SU-DHL-6 (cell line): Measurements from ENCODE around the gene CNTN5.
"Not testable (repeated sequence)": the region's sequence is repeated elsewhere in the genome, so short reads cannot be mapped to it uniquely, and the experiment has no call there.

Experiments used
- H2AFZ ChIP-seq: fragments of 200-600 bp; sonication (generic); 2 replicates; pipeline ENCODE4 v1.6.1; 2014; ENCODE audit warnings: low read depth, mild to moderate bottlenecking, moderate library complexity, mixed read lengths, antibody characterized with exemption, low read length; ENCODE audit not compliant: severe bottlenecking
- H3F3A ChIP-seq: fragments of 200-600 bp; shearing (Covaris generic); 2 replicates; pipeline ENCODE4 v1.6.0; 2016; ENCODE audit warnings: antibody characterized with exemption, mild to moderate bottlenecking; ENCODE audit not compliant: insufficient read depth
- H3K27ac ChIP-seq: fragments of 200-600 bp; sonication (generic); 2 replicates; pipeline ENCODE4 v1.5.1; 2016; ENCODE audit warnings: low read depth, mild to moderate bottlenecking, low read length, moderate library complexity, mixed read lengths
- H3K27me3 ChIP-seq: fragments of 200-600 bp; sonication (generic), shearing (Covaris generic); 2 replicates; pipeline ENCODE4 v1.6.0; 2014; ENCODE audit warnings: mild to moderate bottlenecking, low read length
- H3K36me3 ChIP-seq: fragments of 200-600 bp; sonication (generic); 2 replicates; pipeline ENCODE4 v1.6.1; 2014; ENCODE audit warnings: mild to moderate bottlenecking, low read length, mixed read lengths
- H3K4me2 ChIP-seq: fragments of 300-600, 200-600 bp; shearing (Covaris generic), sonication (generic); 2 replicates; pipeline ENCODE4 v1.6.0; 2014; ENCODE audit warnings: low read length, low read depth, mild to moderate bottlenecking; ENCODE audit not compliant: poor library complexity, severe bottlenecking
- H3K4me3 ChIP-seq: fragments of 200-600 bp; sonication (generic); 2 replicates; pipeline ENCODE4 v1.5.1; 2014; ENCODE audit warnings: antibody characterized with exemption, low read length, mild to moderate bottlenecking, mixed read lengths; ENCODE audit not compliant: insufficient read depth, poor library complexity, severe bottlenecking
- H3K79me2 ChIP-seq: fragments of 200-600 bp; sonication (generic); 2 replicates; pipeline ENCODE4 v1.6.1; 2014; ENCODE audit warnings: mild to moderate bottlenecking, low read length, moderate library complexity; ENCODE audit not compliant: insufficient read depth
- H3K9ac ChIP-seq: fragments of 200-600 bp; sonication (generic); 2 replicates; pipeline ENCODE4 v1.7.0; 2014; ENCODE audit warnings: mild to moderate bottlenecking, low read length
- H3K9me2 ChIP-seq: fragments of 200-600 bp; sonication (generic); replicated peaks from 2 replicates; pipeline ENCODE4 v1.6.1; 2014; ENCODE audit warnings: low read length; ENCODE audit not compliant: insufficient read depth
- H3K9me3 ChIP-seq: fragments of 200-600 bp; sonication (generic); 2 replicates; pipeline ENCODE4 v1.6.1; 2014; ENCODE audit warnings: low read length, mixed read lengths; ENCODE audit not compliant: insufficient read depth
- H4K20me1 ChIP-seq: fragments of 200-600 bp; sonication (generic); 2 replicates; pipeline ENCODE4 v1.6.1; 2014; ENCODE audit warnings: low read depth, mild to moderate bottlenecking, antibody characterized with exemption, low read length, moderate library complexity, mixed read lengths
- EZH2phosphoT487 ChIP-seq: fragments of 200-600 bp; sonication (generic), shearing (Covaris generic); conservative IDR thresholded peaks from 2 replicates; pipeline ENCODE4 v1.6.1; 2018; ENCODE audit warnings: mild to moderate bottlenecking, antibody characterized with exemption, low read length, moderate library complexity, mixed read lengths
- TF ChIP-seq, protein P1 (sequence below): fragments of 200-600 bp; sonication (generic); IDR thresholded peaks from one replicate; pipeline ENCODE4 v1.5.1; 2017; ENCODE audit warnings: antibody characterized with exemption, mild to moderate bottlenecking, low read length, moderate library complexity; ENCODE audit not compliant: insufficient read depth, poor library complexity, severe bottlenecking

Gene CNTN5

DNA sequence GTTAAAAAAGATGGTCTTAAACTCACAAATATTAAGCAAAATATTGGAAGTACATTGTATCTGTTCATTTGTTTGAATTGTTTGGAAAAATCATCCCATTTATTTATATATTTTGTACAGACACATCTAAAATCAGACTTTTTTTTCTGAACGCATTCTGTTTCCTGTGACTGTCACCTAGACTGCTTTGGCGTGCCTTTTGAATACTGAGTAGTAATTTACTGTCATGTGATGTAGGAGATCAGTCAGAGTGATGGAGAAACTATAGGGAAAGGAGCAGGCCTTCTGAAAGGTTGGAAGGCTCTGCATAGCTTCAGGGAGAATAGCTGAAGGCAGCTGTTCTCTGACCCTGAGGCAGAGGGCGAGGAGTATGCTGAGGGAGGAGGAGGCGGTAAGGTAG lies 1214.3 kb downstream of the CNTN5 start:
- TF ChIP-seq, protein P1, sequence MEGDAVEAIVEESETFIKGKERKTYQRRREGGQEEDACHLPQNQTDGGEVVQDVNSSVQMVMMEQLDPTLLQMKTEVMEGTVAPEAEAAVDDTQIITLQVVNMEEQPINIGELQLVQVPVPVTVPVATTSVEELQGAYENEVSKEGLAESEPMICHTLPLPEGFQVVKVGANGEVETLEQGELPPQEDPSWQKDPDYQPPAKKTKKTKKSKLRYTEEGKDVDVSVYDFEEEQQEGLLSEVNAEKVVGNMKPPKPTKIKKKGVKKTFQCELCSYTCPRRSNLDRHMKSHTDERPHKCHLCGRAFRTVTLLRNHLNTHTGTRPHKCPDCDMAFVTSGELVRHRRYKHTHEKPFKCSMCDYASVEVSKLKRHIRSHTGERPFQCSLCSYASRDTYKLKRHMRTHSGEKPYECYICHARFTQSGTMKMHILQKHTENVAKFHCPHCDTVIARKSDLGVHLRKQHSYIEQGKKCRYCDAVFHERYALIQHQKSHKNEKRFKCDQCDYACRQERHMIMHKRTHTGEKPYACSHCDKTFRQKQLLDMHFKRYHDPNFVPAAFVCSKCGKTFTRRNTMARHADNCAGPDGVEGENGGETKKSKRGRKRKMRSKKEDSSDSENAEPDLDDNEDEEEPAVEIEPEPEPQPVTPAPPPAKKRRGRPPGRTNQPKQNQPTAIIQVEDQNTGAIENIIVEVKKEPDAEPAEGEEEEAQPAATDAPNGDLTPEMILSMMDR, result no peak
- TF ChIP-seq EZH2phosphoT487, result no peak
- no peak overlapping the region for H3K4me2 ChIP-seq
- no peaks in the 10 kb centered on the region for H3K9me3 ChIP-seq
- no peaks in the 10 kb centered on the region for H3K36me3 ChIP-seq
- no peaks in the 10 kb centered on the region for H3F3A ChIP-seq
- H2AFZ ChIP-seq, result no peak overlapping the region
- no peak overlapping the region for H3K9ac ChIP-seq
- no peaks in the 10 kb centered on the region for H4K20me1 ChIP-seq
- H3K4me3 ChIP-seq, result no peak overlapping the region
- no peak overlapping the region for H3K27ac ChIP-seq
- no peaks in the 10 kb centered on the region for H3K27me3 ChIP-seq
- no peaks in the 10 kb centered on the region for H3K9me2 ChIP-seq
- no peaks in the 10 kb centered on the region for H3K79me2 ChIP-seq

DNA sequence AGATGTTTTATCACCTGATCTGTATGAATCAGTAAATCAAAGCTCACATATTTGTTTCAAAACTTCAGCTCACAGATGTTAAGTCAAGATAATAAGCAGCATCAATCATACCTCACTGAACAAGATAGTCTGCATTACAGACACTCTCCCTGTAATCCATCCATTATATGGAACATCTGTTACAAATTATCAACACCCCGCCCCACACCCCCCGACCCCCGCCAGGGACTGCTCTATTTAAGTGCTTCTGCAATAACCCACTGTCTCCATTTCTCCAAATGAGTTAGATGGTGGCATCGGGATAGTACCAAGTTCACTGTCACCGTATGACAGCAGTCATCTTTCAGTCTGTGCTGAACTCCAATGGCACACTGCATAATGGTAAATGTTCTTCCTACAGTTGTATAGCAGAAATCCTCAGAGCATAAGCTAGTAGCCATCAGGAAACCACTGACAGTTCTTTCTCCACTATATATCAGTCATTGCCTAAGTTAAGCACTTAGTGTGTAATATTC lies 1219.3 kb downstream of the CNTN5 start:
- H3K79me2 ChIP-seq, result no peaks in the 10 kb centered on the region
- no peak overlapping the region for H3K4me3 ChIP-seq
- TF ChIP-seq EZH2phosphoT487, result no peak
- TF ChIP-seq, protein P1, result no peak
- no peak overlapping the region for H2AFZ ChIP-seq
- H3K9me3 ChIP-seq, result no peaks in the 10 kb centered on the region
- H3K27ac ChIP-seq, result no peak overlapping the region
- H3K27me3 ChIP-seq, result no peaks in the 10 kb centered on the region
- no peaks in the 10 kb centered on the region for H3K36me3 ChIP-seq
- H3K4me2 ChIP-seq, result no peak overlapping the region
- H3F3A ChIP-seq, result no peaks in the 10 kb centered on the region
- H4K20me1 ChIP-seq, result no peaks in the 10 kb centered on the region
- no peaks in the 10 kb centered on the region for H3K9me2 ChIP-seq
- H3K9ac ChIP-seq, result no peak overlapping the region

DNA sequence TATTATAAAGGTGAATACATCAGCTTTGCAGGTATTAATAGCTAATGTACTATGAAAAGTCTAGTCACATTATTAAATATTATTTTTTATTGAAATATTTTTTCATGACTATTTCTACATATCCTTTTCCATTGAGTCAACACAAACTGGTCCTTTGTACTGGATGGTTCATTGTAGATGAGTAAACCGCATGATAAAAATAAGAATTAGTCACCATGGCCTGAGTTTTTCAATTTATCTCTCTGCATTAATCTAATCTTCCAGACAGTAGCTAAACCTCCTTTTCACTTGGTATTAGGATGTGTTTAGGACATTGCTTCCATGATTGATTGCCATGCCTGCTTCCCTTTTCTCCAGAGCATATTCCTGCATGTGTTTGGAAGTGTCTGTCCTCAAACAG lies 1227.0 kb downstream of the CNTN5 start:
- no peak overlapping the region for H3K9ac ChIP-seq
- H3K36me3 ChIP-seq, result no peaks in the 10 kb centered on the region
- H4K20me1 ChIP-seq, result no peaks in the 10 kb centered on the region
- no peaks in the 10 kb centered on the region for H3K9me3 ChIP-seq
- no peaks in the 10 kb centered on the region for H3K9me2 ChIP-seq
- no peak for TF ChIP-seq EZH2phosphoT487
- TF ChIP-seq, protein P1, result no peak
- no peaks in the 10 kb centered on the region for H3F3A ChIP-seq
- no peak overlapping the region for H3K27ac ChIP-seq
- no peaks in the 10 kb centered on the region for H3K79me2 ChIP-seq
- H2AFZ ChIP-seq, result no peak overlapping the region
- H3K27me3 ChIP-seq, result no peaks in the 10 kb centered on the region
- H3K4me2 ChIP-seq, result no peak overlapping the region
- no peak overlapping the region for H3K4me3 ChIP-seq

DNA sequence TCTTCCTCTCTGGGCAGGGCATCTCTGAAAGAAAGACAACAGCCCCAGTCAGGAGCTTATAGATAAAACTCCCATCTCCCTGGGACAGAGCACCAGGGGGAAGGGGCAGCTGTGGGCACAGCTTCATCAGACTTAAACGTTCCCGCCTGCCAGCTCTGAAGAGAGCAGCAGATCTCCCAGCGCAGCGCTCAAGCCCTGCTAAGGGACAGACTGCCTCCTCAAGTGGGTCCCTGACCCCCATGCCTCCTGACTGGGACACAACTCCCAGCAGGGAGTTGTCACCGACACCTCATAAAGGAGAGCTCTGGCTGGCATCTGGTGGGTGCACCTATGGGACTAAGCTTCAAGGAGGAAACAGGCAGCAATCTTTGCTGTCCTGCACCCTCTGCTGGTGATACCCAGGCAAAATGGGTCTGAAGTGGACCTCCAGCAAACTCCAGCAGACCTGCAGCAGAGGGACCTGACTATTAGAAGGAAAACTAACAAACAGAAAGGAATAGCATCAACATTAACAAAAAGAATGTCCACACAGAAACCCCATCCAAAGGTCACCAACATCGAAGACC lies 1236.6 kb downstream of the CNTN5 start:
- H3K9ac ChIP-seq, H3K9me2 ChIP-seq, H3F3A ChIP-seq, H3K4me2 ChIP-seq, H3K27me3 ChIP-seq, H3K36me3 ChIP-seq, H3K27ac ChIP-seq, H2AFZ ChIP-seq, H3K4me3 ChIP-seq, H3K9me3 ChIP-seq, H3K79me2 ChIP-seq, H4K20me1 ChIP-seq: not testable (repeated sequence)
